Ovary (tissue), 9 donors: ENCODE measurements around the gene ABCA4. TPM values are rescaled to one million over a fixed set of nuclear protein-coding genes. Genes with fewer than 3 reads are reported as not detected.

Source experiments
- DNase-seq, 5 donors: peaks; one replicate each; pipeline ENCODE4 v3.0.0-alpha.2; 2019 to 2020
- H3K27ac ChIP-seq, 2 donors: fragments of 200-600 bp; one replicate each; pipeline versions ENCODE4 v1.5.1 to v1.8.0; 2019 to 2022
- H3K27me3 ChIP-seq: fragments of 200-600 bp; one replicate; pipeline ENCODE4 v1.8.0; 2022
- H3K36me3 ChIP-seq: fragments of 200-600 bp; sonication (generic); one replicate; pipeline ENCODE4 v1.5.1; 2019
- H3K4me1 ChIP-seq: one replicate; pipeline ENCODE4 v1.8.1; 2013; ENCODE audit warnings: mild to moderate bottlenecking, moderate library complexity; ENCODE audit not compliant: insufficient read depth
- H3K4me3 ChIP-seq: fragments of 200-600 bp; sonication (generic); one replicate; pipeline ENCODE4 v1.5.1; 2017
- H3K9me3 ChIP-seq, 2 donors: fragments of 200-600 bp in 1 of 2; sonication (generic) in 1 of 2; one replicate each; pipeline versions ENCODE4 v1.5.1 to v1.8.1; 2013 to 2019; ENCODE audit warnings: mild to moderate bottlenecking in 1 of 2, moderate library complexity in 1 of 2
- EP300 ChIP-seq: sonication (generic); formaldehyde crosslinking; IDR thresholded peaks from one replicate; pipeline ENCODE4 v1.6.1; 2017; ENCODE audit warnings: antibody characterized with exemption
- POLR2A ChIP-seq: fragments of 450-650 bp; IDR thresholded peaks from one replicate; pipeline ENCODE4 v1.6.1; 2017; ENCODE audit warnings: antibody characterized with exemption, mild to moderate bottlenecking, moderate library complexity
- whole genome bisulfite sequencing, 3 donors: extraction: QIAGEN DNeasy Blood & Tissue Kit in 1 of 3; methylation state at CpG; one replicate each; pipeline versions ENCODE4 v1.1.5 to v1.1.7; 2013 to 2017; 5-methylcytosine and 5-hydroxymethylcytosine counted together
- intact Hi-C, 4 donors: fragments of 100-400 bp; cut with DNase I; formaldehyde crosslinking; loops; one replicate each; pipeline versions ENCODE4 v1.11.0 to v1.15.1; 2022 to 2023
- polyA plus RNA-seq, 2 donors: library from polyadenylated mRNA; stranded (reverse); fragments of 200-250 nt in 1 of 2; fragments of 350-450 nt in 1 of 2; fragmentation: Illumina TruSeq in 1 of 2; extraction: RNeasy Lipid Tissue Mini Kit (QIAGEN cat#74804) in 1 of 2; gene quantifications; one replicate each; pipeline ENCODE4 v1.2.3, GENCODE V29; 2013 to 2014
- total RNA-seq, 7 donors: library from RNA; depleted of rRNA in 2 of 7; stranded (reverse); fragments of >200 nt in 2 of 7; fragmentation: NEBNext Ultra II Directional in 3 of 7; extraction: Animal tissue kit (Norgen Biotek cat#: 25700) in 3 of 7; gene quantifications; one replicate each; pipeline versions ENCODE4 v1.1.0 to v1.2.4, GENCODE V29; 2016 to 2023
- TF ChIP-seq, protein P1 (sequence below), 3 donors: fragments of 450-650 bp in 2 of 3; fragments of 200-600 bp in 1 of 3; IDR thresholded peaks; one replicate each; pipeline versions ENCODE4 v1.5.1 to v1.8.0; 2016 to 2022; ENCODE audit warnings: antibody characterized with exemption in 3 of 3, mild to moderate bottlenecking in 1 of 3
- donor health status: DM: no; HTN: no; CAD: no; lungs with moderate emphysema.
- donor health status: DM: no; HTN: no; CAD: no.
- donor health status: Bipolar disorder and iron deficiency.
- donor health status: DM: yes; HTN: yes; CAD: no.
- donor health status: DM: no; HTN: no; CAD: no.
- donor health status: DM: yes; HTN: yes; CAD: no.

Gene ABCA4
- total and polyA plus RNA-seq, 9 donors, result 0.12 to 3.1 (median 0.35) TPM

DNA sequence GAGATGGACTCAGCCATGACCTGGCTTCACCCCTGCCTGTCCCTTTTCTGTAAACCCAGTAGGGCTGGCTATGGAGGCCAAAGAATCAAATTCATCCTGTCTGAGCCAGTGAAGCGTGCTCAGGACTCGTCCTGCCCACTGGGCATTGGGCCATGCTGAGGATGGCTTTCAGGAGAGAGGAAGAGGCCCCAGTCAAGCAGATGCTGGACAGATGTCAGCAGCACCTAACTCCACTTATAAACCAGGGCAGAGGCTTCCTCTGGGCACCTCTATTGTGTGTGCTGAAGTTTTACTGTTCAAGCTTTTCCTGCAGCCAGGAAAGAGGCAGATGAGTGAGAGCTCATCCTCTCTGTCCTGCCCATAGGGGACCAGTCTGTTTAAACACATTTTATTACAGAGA, 114.3 kb downstream of the ABCA4 start:
- DNase-seq, result no peak
- WGBS, 3 donors, result 76 to 92% (median 83%) methylated on average over 2 of the region's 2 CpGs
- H3K27me3 ChIP-seq, result no peaks in the 10 kb centered on the region
- intact Hi-C loops, result no loop called here
- no peaks in the 10 kb centered on the region for H3K9me3 ChIP-seq
- H3K4me3 ChIP-seq, result no peak overlapping the region
- H3K36me3 ChIP-seq, result no peaks in the 10 kb centered on the region
- no peaks in the 10 kb centered on the region for H3K4me1 ChIP-seq
- TF ChIP-seq POLR2A (no peak), EP300 (no peak)
- TF ChIP-seq, protein P1, sequence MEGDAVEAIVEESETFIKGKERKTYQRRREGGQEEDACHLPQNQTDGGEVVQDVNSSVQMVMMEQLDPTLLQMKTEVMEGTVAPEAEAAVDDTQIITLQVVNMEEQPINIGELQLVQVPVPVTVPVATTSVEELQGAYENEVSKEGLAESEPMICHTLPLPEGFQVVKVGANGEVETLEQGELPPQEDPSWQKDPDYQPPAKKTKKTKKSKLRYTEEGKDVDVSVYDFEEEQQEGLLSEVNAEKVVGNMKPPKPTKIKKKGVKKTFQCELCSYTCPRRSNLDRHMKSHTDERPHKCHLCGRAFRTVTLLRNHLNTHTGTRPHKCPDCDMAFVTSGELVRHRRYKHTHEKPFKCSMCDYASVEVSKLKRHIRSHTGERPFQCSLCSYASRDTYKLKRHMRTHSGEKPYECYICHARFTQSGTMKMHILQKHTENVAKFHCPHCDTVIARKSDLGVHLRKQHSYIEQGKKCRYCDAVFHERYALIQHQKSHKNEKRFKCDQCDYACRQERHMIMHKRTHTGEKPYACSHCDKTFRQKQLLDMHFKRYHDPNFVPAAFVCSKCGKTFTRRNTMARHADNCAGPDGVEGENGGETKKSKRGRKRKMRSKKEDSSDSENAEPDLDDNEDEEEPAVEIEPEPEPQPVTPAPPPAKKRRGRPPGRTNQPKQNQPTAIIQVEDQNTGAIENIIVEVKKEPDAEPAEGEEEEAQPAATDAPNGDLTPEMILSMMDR (IDR thresholded peaks at IDR 0.05), result no peak
- H3K27ac ChIP-seq, result no peak overlapping the region

DNA sequence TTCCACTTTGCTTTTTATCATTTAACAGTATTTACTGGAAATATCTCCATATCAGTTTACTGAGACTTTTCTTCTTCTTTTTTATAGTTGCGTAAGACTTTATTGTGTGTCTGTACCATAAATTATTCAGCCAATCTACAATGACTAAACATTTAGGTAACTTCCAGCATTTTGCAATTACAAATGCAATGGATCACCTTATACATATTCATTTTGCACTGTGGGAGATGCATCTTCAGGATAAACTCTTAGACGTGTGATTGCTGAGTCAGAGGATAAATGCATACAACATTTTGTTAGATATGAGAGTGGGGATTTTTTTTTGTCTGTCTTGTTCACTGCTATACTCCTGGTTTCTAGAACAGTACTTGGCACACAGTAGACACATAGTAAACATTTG, 116.0 kb downstream of the ABCA4 start:
- WGBS, 3 donors, result 61 to 73% (median 61%) methylated on average over 2 of the region's 2 CpGs
- Histone ChIP-seq H3K27me3 (no peaks in the 10 kb centered on the region), H3K4me3 (no peak overlapping the region), H3K36me3 (no peaks in the 10 kb centered on the region), H3K9me3 (no peaks in the 10 kb centered on the region), H3K27ac (no peak overlapping the region), H3K4me1 (no peaks in the 10 kb centered on the region)
- intact Hi-C loops, result no loop called here
- DNase-seq, result no peak
- TF ChIP-seq POLR2A (no peak), EP300 (no peak)
- TF ChIP-seq, protein P1 (IDR thresholded peaks at IDR 0.05), result no peak

DNA sequence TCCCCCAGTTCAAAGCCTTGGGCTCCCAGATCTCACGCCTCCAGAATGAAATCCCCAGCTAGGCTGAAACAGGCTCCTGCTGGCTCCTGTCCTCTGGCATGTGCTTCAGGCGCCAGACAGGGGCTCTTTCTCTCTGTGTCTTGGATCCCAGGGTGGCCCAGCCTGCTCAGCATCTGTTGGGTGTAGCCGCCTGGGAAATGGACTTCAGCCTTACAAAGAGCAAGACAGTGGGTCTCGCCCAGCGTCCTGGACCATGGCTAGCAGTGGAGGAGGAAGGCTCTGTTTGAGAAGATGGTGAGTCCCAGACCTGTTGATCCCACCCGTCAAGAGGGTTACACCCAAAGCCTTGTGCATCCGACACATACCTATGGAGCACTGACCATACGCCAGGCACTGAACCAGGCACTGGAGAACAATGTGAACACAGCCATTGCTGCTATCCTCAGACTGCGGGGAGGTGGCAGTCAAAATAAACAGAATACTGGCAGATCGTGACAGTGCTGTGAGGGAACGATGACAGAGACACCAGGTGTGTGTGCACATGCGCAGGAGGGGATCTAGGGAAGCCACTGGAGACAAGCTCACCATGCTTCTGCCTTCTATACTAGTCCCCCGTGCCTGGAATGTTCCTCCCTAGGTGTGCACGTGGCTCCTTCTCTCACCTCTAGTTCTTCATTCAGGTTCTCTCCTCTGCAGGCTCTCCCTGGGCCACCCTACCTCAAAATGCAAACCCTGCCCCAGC, 118.7 kb downstream of the ABCA4 start:
- H3K9me3 ChIP-seq, result no peaks in the 10 kb centered on the region
- H3K4me3 ChIP-seq, result no peak overlapping the region
- TF ChIP-seq, protein P1 (IDR thresholded peaks at IDR 0.05), result no peak
- TF ChIP-seq EP300 (no peak), POLR2A (no peak)
- no peaks in the 10 kb centered on the region for H3K27me3 ChIP-seq
- no peaks in the 10 kb centered on the region for H3K4me1 ChIP-seq
- H3K36me3 ChIP-seq, result no peaks in the 10 kb centered on the region
- no peak for DNase-seq
- intact Hi-C loops, result no loop called here
- WGBS, 3 donors, result 89 to 91% (median 90%) methylated on average over 14 of the region's 14 CpGs
- no peak overlapping the region for H3K27ac ChIP-seq

GRCh38 chr1:94001397-94002045, 119.4 kb downstream of the ABCA4 start:
- Histone ChIP-seq H3K4me1 (no peaks in the 10 kb centered on the region), H3K9me3 (no peaks in the 10 kb centered on the region), H3K27me3 (no peaks in the 10 kb centered on the region), H3K27ac (no peak overlapping the region), H3K36me3 (no peaks in the 10 kb centered on the region), H3K4me3 (no peak overlapping the region)
- 90 to 93% (median 91%) methylated on average over 20 of the region's 20 CpGs for WGBS, 3 donors
- DNase-seq, result no peak
- intact Hi-C loops, result no loop called here
- no peak for TF ChIP-seq POLR2A
